ENCODE data around the gene CHST7.
"Not testable (repeated sequence)": the region's sequence is repeated elsewhere in the genome, so short reads cannot be mapped to it uniquely, and the experiment has no call there.

DNA sequence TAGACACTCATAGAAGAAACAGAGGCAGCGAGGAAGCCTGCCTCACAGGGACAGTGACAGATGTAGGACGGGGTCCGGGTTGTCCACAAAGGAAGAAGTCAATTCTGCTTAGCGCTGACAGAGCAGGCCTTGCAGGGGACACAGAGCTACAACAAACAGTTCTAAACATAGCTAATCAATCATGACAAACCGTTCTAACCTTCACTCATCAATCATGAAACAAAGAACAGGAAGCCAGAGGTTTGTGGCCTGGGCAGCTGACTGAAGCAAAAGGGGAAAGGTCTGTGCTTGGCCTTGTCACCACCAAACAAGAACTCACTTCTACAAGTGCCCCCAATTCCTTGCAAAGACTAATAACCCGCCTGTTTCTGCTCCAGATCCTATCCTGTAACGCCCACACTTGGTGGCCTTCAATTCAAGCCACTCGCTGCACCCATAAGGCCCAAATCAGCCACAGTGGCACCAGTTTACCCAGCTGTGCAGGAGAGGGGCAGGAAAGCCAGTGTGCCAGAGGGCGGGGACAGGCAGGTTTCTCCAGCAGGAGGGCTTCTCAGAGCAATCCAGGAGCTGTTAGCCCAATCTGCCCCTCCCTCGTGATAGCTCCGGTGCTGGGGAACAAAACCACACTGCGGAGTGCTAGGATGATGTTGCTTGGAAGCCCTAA lies 43.7 kb upstream of the CHST7 start:
- TF ChIP-seq, protein P1, sequence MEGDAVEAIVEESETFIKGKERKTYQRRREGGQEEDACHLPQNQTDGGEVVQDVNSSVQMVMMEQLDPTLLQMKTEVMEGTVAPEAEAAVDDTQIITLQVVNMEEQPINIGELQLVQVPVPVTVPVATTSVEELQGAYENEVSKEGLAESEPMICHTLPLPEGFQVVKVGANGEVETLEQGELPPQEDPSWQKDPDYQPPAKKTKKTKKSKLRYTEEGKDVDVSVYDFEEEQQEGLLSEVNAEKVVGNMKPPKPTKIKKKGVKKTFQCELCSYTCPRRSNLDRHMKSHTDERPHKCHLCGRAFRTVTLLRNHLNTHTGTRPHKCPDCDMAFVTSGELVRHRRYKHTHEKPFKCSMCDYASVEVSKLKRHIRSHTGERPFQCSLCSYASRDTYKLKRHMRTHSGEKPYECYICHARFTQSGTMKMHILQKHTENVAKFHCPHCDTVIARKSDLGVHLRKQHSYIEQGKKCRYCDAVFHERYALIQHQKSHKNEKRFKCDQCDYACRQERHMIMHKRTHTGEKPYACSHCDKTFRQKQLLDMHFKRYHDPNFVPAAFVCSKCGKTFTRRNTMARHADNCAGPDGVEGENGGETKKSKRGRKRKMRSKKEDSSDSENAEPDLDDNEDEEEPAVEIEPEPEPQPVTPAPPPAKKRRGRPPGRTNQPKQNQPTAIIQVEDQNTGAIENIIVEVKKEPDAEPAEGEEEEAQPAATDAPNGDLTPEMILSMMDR (IDR thresholded peaks at IDR 0.05), result not testable (repeated sequence)
- not testable (repeated sequence) for TF ChIP-seq EP300 (IDR thresholded peaks at IDR 0.05; ENCODE audit: low read depth); POLR2A (IDR thresholded peaks at IDR 0.05); POLR2AphosphoS5 (IDR thresholded peaks at IDR 0.05)
